NCI-H345 treated with DMSO at 0.1 percent for 48 hours (cell line): ENCODE measurements around the gene AK2.
A peak's percentile ranks its signal among the peaks of the same experiment; 100 is the strongest.
"Not testable (repeated sequence)": the region's sequence is repeated elsewhere in the genome, so short reads cannot be mapped to it uniquely, and the experiment has no call there.

ENCODE experiments used
- DNase-seq: peaks from one replicate; lab custom pipeline; 2025; ENCODE audit not compliant: unreplicated experiment; lab: John Stamatoyannopoulos, UW

Gene AK2

GRCh38 chr1:32978854-32979253, 57.8 kb downstream of the AK2 start:
- DNase-seq: no peak

- DNase-seq: no peak
Measured at GRCh38 chr1:32977546-32978087, 59.1 kb downstream of the AK2 start.

GRCh38 chr1:32975055-32975454, 61.6 kb downstream of the AK2 start:
- not testable (repeated sequence) for DNase-seq

- DNase-seq: not testable (repeated sequence)
Measured at GRCh38 chr1:32973458-32973857, 63.2 kb downstream of the AK2 start.

GRCh38 chr1:32972814-32973428, 63.8 kb downstream of the AK2 start:
- peak; percentile 67 for DNase-seq

- no peak for DNase-seq
Measured at GRCh38 chr1:32971576-32971975, 65.1 kb downstream of the AK2 start.

- DNase-seq: no peak
Measured at GRCh38 chr1:32971156-32971555, 65.5 kb downstream of the AK2 start.

- DNase-seq: no peak
Measured at GRCh38 chr1:32969566-32969965, 67.1 kb downstream of the AK2 start.

GRCh38 chr1:32967888-32968568, 68.7 kb downstream of the AK2 start:
- DNase-seq: no peak

- no peak for DNase-seq
Measured at GRCh38 chr1:32966900-32967299, 69.8 kb downstream of the AK2 start.

- DNase-seq: no peak
Measured at GRCh38 chr1:32965251-32965747, 71.4 kb downstream of the AK2 start.

- DNase-seq: peak; percentile 95
Measured at GRCh38 chr1:32964461-32965250, 72.0 kb downstream of the AK2 start, which contains the start of gene RNF19B. RNF19B (minus strand) TSS chr1:32964809; CDS start chr1:32964685, 124 bp downstream.

GRCh38 chr1:32963746-32964460, 72.8 kb downstream of the AK2 start:
- peak; percentile 59 for DNase-seq

GRCh38 chr1:32962248-32962896, 74.3 kb downstream of the AK2 start:
- DNase-seq: no peak

GRCh38 chr1:32960819-32961355, 75.8 kb downstream of the AK2 start:
- no peak for DNase-seq

GRCh38 chr1:32960342-32960741, 76.3 kb downstream of the AK2 start:
- DNase-seq: no peak

GRCh38 chr1:32958827-32959226, 77.9 kb downstream of the AK2 start:
- DNase-seq: no peak
